ENCODE measurements around the gene IKZF5.

- TF ChIP-seq EZH2phosphoT487 (IDR thresholded peaks at IDR 0.05; ENCODE audit: borderline replicate concordance, low read length) (no peak), CTCF (IDR thresholded peaks at IDR 0.05; ENCODE audit: low read depth, low read length, poor library complexity, severe bottlenecking) (no peak)
Measured at GRCh38 chr10:123001370-123001769, 7.2 kb downstream of the IKZF5 start.

All from DOHH2 (cell line).